IPS-18c (cell line): Measurements from ENCODE around the gene SYK.
"Not testable (repeated sequence)": the region's sequence is repeated elsewhere in the genome, so short reads cannot be mapped to it uniquely, and the experiment has no call there.

Experiments used
- H3K4me3 ChIP-seq: 2 replicates; pipeline ENCODE4 v1.7.0; 2013; ENCODE audit warnings: low read depth, mild to moderate bottlenecking, low read length, moderate library complexity; ENCODE audit not compliant: insufficient read depth
- H3K9me3 ChIP-seq: one replicate; pipeline ENCODE4 v1.6.1; 2013; ENCODE audit warnings: mild to moderate bottlenecking, low read length, moderate library complexity; ENCODE audit not compliant: control insufficient read depth, insufficient read depth

Gene SYK

GRCh38 chr9:90814355-90814754 lies 12.7 kb downstream of the SYK start:
- Histone ChIP-seq H3K4me3 (no peak overlapping the region), H3K9me3 (no peaks in the 10 kb centered on the region)

- Histone ChIP-seq H3K9me3 (no peaks in the 10 kb centered on the region), H3K4me3 (no peak overlapping the region)
Observed at GRCh38 chr9:90815183-90815943, 13.7 kb downstream of the SYK start.

GRCh38 chr9:90815944-90816357 lies 14.3 kb downstream of the SYK start:
- Histone ChIP-seq H3K4me3 (no peak overlapping the region), H3K9me3 (no peaks in the 10 kb centered on the region)

GRCh38 chr9:90816690-90817089 lies 15.1 kb downstream of the SYK start:
- Histone ChIP-seq H3K4me3 (no peak overlapping the region), H3K9me3 (no peaks in the 10 kb centered on the region)

- H3K9me3 ChIP-seq, result peaks cover 2% of the 10 kb centered on the region
- no peak overlapping the region for H3K4me3 ChIP-seq
Observed at GRCh38 chr9:90818279-90818678, 16.7 kb downstream of the SYK start.

GRCh38 chr9:90820406-90820805 lies 18.8 kb downstream of the SYK start:
- not testable (repeated sequence) for H3K4me3 ChIP-seq, H3K9me3 ChIP-seq

GRCh38 chr9:90821236-90821635 lies 19.6 kb downstream of the SYK start:
- not testable (repeated sequence) for H3K9me3 ChIP-seq, H3K4me3 ChIP-seq

GRCh38 chr9:90821697-90822096 lies 20.1 kb downstream of the SYK start:
- H3K9me3 ChIP-seq, result peaks cover 2% of the 10 kb centered on the region
- H3K4me3 ChIP-seq, result no peak overlapping the region

GRCh38 chr9:90822866-90823265 lies 21.2 kb downstream of the SYK start:
- H3K9me3 ChIP-seq, result peaks cover 2% of the 10 kb centered on the region
- 0 out of 2 replicates have a peak overlapping the region, but pooled peaks have one; percentile 20 for H3K4me3 ChIP-seq

GRCh38 chr9:90825586-90825985 lies 24.0 kb downstream of the SYK start:
- Histone ChIP-seq H3K4me3 (no peak overlapping the region), H3K9me3 (peaks cover 2% of the 10 kb centered on the region)

- Histone ChIP-seq H3K9me3 (peaks cover 2% of the 10 kb centered on the region), H3K4me3 (no peak overlapping the region)
Observed at GRCh38 chr9:90826326-90827020, 24.9 kb downstream of the SYK start.

GRCh38 chr9:90827181-90827871 lies 25.7 kb downstream of the SYK start:
- Histone ChIP-seq H3K4me3 (no peak overlapping the region), H3K9me3 (peaks cover 2% of the 10 kb centered on the region)

- no peak overlapping the region for H3K4me3 ChIP-seq
Observed at GRCh38 chr9:90830051-90830450, 28.4 kb downstream of the SYK start.

GRCh38 chr9:90830977-90831376 lies 29.4 kb downstream of the SYK start:
- no peak overlapping the region for H3K4me3 ChIP-seq
- H3K9me3 ChIP-seq, result no peaks in the 10 kb centered on the region

More at GRCh38 chr9:90830051-90830450, 28.4 kb downstream of the SYK start:
- H3K9me3 ChIP-seq, result no peaks in the 10 kb centered on the region

GRCh38 chr9:90832261-90832660 lies 30.6 kb downstream of the SYK start:
- H3K4me3 ChIP-seq, result no peak overlapping the region
- no peaks in the 10 kb centered on the region for H3K9me3 ChIP-seq

- no peaks in the 10 kb centered on the region for H3K9me3 ChIP-seq
- no peak overlapping the region for H3K4me3 ChIP-seq
Observed at GRCh38 chr9:90834828-90835595, 33.4 kb downstream of the SYK start.

GRCh38 chr9:90836411-90837080 lies 34.9 kb downstream of the SYK start:
- Histone ChIP-seq H3K9me3 (no peaks in the 10 kb centered on the region), H3K4me3 (no peak overlapping the region)
